GM12872 (cell line): ENCODE measurements around the gene KIFAP3.

Source experiments
- TF ChIP-seq, protein P1 (sequence below): IDR thresholded peaks from 3 replicates; pipeline ENCODE4 v1.5.1; 2011; ENCODE audit warnings: low read depth, mild to moderate bottlenecking, low read length, moderate library complexity; ENCODE audit not compliant: insufficient read depth

Gene KIFAP3

DNA sequence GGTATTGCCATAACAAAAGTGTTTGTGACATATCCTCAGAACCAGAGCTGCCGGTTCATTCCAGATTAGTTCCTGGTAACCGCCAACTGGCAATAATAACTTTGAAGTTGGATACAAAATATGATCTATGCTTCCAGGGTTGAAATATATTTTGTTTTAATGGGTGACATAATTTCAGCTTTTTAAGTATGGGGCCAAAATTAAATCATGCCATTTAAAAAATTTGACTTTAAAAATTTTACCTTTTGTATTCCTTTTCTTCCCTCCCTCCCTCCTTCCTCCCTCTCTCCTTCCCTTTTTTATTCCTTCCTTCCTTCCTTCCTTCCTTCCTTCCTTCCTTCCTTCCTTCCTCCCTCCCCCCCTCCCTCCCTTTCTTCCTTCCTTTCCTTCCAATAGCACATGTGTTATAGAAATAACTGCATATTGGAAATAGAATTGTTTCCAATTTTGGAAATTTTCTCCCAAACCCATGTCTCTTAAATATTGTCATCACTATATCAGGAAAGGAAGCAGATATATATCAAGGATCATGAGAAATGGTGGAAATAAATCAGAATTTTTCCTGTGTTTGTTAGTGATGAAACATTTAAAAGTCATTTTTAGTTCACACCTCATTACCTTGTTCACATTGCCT, 12.0 kb upstream of the KIFAP3 start:
- TF ChIP-seq, protein P1, sequence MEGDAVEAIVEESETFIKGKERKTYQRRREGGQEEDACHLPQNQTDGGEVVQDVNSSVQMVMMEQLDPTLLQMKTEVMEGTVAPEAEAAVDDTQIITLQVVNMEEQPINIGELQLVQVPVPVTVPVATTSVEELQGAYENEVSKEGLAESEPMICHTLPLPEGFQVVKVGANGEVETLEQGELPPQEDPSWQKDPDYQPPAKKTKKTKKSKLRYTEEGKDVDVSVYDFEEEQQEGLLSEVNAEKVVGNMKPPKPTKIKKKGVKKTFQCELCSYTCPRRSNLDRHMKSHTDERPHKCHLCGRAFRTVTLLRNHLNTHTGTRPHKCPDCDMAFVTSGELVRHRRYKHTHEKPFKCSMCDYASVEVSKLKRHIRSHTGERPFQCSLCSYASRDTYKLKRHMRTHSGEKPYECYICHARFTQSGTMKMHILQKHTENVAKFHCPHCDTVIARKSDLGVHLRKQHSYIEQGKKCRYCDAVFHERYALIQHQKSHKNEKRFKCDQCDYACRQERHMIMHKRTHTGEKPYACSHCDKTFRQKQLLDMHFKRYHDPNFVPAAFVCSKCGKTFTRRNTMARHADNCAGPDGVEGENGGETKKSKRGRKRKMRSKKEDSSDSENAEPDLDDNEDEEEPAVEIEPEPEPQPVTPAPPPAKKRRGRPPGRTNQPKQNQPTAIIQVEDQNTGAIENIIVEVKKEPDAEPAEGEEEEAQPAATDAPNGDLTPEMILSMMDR, result no peak

DNA sequence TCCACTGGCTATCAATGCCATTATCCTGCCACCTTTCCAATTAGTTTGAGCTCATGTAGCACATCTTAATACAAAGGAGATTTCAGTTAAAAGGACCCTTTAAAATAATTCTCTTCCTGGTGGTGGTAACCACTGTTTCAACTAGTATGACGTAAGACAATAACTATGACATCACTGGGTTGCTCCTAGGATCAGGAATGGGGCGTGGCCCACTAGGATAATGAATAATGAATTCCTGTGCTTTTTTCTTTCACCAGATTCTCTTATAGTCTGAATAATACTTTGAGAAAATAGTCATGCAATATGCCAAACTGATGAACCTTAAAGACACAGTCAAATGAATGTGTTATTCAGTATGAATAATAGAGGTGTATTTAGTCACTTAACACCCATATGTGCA, 10.6 kb upstream of the KIFAP3 start:
- TF ChIP-seq, protein P1, result no peak

DNA sequence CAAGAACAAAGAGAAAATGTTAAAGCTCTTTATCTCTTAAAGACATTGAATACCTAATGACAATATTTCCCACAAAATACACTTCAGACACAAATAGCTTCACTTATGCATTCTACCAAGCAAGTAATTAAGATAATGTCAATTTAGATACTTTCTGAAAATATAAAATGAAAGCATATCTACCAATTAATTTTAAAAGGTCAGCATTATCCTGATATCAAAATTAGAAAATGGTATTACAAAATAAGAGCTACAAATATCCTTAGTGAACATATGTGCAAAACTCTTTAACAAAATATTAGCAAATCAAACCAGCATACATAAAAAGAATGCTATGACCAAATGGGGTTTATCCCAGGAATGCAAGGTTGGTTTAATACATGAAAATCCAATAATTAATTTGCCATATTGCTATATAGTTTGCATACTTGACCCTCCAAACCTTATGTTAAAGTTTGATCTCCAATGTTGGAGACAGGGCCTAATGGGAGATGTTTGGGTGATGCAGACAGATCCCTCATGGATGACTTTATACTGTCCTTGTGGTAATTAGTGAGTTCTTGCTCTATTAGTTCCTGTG, 4.2 kb upstream of the KIFAP3 start:
- TF ChIP-seq, protein P1, result no peak

DNA sequence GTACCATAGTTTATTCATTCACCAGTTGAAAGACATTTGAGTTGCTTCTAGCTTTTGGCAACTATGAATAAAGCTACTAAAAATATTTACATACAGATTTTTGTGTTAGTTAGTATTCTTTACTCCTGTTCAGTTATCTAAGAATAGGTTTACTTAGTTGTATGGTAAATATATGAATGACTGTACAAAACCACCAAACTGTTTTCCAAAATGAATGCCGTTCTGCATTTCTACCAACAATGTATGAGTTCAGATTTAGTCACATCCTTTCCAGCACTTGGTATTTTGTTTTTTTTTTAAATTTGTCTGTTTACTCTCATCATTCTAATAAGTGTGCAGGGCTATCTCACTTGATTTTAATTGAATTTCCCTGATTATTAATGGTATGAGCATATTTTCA, 3.4 kb upstream of the KIFAP3 start:
- TF ChIP-seq, protein P1, result no peak

DNA sequence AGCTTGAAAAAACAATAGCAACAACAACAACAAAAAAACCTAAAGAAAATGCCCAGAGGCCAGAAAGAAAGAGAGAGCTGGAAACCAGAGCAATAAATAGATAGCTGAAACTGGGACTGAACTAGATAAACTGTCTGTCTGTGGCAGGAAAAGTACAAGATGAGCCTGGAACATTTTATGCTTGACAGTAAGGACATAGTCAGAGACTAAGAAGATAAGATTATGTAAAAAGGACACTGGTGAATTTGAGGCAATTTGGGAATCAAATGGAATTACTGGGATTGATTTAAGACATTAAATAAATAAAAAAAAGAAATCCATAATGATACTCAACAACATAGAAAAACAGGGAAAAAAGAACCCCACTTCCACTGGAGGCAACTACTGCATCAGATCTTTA, 1.7 kb upstream of the KIFAP3 start:
- TF ChIP-seq, protein P1, result no peak

DNA sequence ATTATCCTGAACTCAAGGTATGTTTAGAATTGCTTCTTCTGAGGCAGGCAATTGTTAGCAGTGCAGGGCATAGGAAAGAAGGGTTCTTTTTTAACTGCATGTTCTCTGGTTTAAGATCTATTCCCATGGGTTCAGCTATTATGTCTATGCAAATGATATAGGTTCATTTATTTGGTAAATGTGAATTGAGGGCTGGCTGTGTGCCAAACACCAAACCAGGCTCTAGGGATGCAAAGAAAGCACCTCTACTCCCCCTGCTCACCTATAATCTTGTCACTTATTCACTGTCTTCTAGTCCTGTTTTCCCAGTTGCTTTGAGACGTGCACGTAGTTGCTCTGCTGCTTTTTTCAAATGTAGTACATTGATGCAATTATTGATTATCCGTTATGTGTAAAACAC, 691 bp upstream of the KIFAP3 start:
- TF ChIP-seq, protein P1, result no peak

DNA sequence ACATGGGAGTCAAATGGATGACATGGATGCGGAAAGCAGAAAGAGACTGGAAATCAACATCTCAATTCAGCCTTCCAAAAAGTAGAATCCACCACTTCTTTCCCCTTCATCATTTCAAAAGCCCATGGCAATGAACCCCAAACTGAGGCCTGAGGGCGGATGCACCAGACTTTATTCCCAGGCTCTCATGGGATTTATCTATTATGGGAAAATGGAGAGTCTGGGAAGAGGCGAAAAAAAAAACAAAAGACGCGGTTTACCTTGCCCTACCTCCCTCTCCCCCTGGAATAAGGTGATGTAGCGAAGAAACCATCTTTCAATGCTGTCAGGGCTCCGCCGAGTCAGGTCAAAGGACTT, 624 bp downstream of the KIFAP3 start:
- TF ChIP-seq, protein P1, result no peak
